HG03457 (cell line): ENCODE measurements around the gene RAB31.

Experiments
- ATAC-seq: cut with Tn5 transposase; IDR thresholded peaks from one replicate; pipeline ENCODE4 v1.9.1; 2021; ENCODE audit warnings: moderate number of reproducible peaks; ENCODE audit not compliant: unreplicated experiment

RAB31 gene

GRCh38 chr18:9782073-9782857 is 74.2 kb downstream of the RAB31 start:
- ATAC-seq: no peak

- no peak for ATAC-seq
These were observed 78.5 kb downstream of the RAB31 start for GRCh38 chr18:9786631-9787030.

GRCh38 chr18:9787036-9787435 is 78.9 kb downstream of the RAB31 start:
- ATAC-seq: no peak

- ATAC-seq: no peak
These were observed 79.6 kb downstream of the RAB31 start for GRCh38 chr18:9787712-9788111.

GRCh38 chr18:9788140-9788539 is 80.0 kb downstream of the RAB31 start:
- ATAC-seq: no peak

- no peak for ATAC-seq
These were observed 80.8 kb downstream of the RAB31 start for GRCh38 chr18:9788860-9789259.

- no peak for ATAC-seq
These were observed 82.2 kb downstream of the RAB31 start for GRCh38 chr18:9790261-9790660.

- no peak for ATAC-seq
These were observed 83.9 kb downstream of the RAB31 start for GRCh38 chr18:9791991-9792390.

- ATAC-seq: no peak
These were observed 84.6 kb downstream of the RAB31 start for GRCh38 chr18:9792565-9793245.

- no peak for ATAC-seq
These were observed 87.9 kb downstream of the RAB31 start for GRCh38 chr18:9796011-9796410.

- ATAC-seq: no peak
These were observed 88.9 kb downstream of the RAB31 start for GRCh38 chr18:9796935-9797549.

- ATAC-seq: no peak
These were observed 94.3 kb downstream of the RAB31 start for GRCh38 chr18:9802175-9803062.

- ATAC-seq: no peak
These were observed 95.1 kb downstream of the RAB31 start for GRCh38 chr18:9803063-9803697.

GRCh38 chr18:9803698-9804516 is 95.8 kb downstream of the RAB31 start:
- ATAC-seq: no peak

GRCh38 chr18:9804517-9805104 is 96.5 kb downstream of the RAB31 start:
- ATAC-seq: no peak

GRCh38 chr18:9806905-9807304 is 98.8 kb downstream of the RAB31 start:
- no peak for ATAC-seq

GRCh38 chr18:9808295-9809241 is 100.5 kb downstream of the RAB31 start:
- ATAC-seq: no peak

- ATAC-seq: no peak
These were observed 101.6 kb downstream of the RAB31 start for GRCh38 chr18:9809697-9810096.
